ENCODE results near the gene TMEM201.

- TF ChIP-seq CTCF (conservative IDR thresholded peaks at IDR 0.05; ENCODE audit: low read length) (no peak), EZH2phosphoT487 (IDR thresholded peaks at IDR 0.05; ENCODE audit: borderline replicate concordance, low read depth, low read length) (no peak)
These were observed 5.1 kb downstream of the TMEM201 start for GRCh38 chr1:9593492-9594465.

All from OCI-LY7 (cell line).